GM23248 (cell line): ENCODE measurements around the gene DLG1.

ENCODE experiments used
- EZH2 ChIP-seq: fragments of 200-600 bp; sonication (generic); IDR thresholded peaks from 2 replicates; pipeline ENCODE4 v1.6.1; 2018; ENCODE audit warnings: antibody characterized with exemption, mild to moderate bottlenecking; ENCODE audit not compliant: insufficient read depth, poor library complexity, severe bottlenecking
- EZH2phosphoT487 ChIP-seq: fragments of 200-600 bp; sonication (generic); IDR thresholded peaks from 2 replicates; pipeline ENCODE4 v1.6.1; 2018; ENCODE audit warnings: antibody characterized with exemption, moderate library complexity, mild to moderate bottlenecking, low read depth; ENCODE audit not compliant: insufficient read depth

DNA sequence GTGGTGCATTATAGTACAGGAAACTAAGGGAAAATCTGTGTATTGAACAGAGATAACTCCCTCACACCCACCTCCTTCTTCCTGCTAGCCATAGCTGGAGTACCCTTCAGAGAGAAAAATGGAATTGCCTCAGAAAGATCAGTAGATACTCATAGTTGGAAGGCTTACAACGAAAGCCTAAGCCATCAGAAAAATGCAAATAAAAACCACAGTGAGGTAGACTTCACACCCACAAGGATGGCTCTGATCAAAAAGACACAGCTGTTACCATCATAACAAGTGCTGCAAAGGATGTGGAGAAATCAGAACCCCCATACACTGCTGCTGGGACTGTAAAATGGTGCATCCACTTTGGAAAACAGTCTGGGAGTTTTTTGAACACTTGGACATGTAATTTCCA, 7.4 kb upstream of the DLG1 start:
- TF ChIP-seq EZH2: no peak
- no peak for TF ChIP-seq EZH2phosphoT487
